ENCODE measurements around the gene APEH.

- TF ChIP-seq CEBPB (IDR thresholded peaks at IDR 0.05; ENCODE audit: borderline replicate concordance in 1 of 2, low read depth in 2 of 2, low read length in 2 of 2) (no peak), BHLHE40 (IDR thresholded peaks at IDR 0.05; ENCODE audit: borderline replicate concordance in 1 of 2, low read depth in 2 of 2, low read length in 1 of 2) (no peak), RFX5 (IDR thresholded peaks at IDR 0.05; ENCODE audit: low read depth, low read length) (no peak), ZNF274 (IDR thresholded peaks at IDR 0.05; ENCODE audit: insufficient read depth, insufficient read length) (no peak), CEBPZ (IDR thresholded peaks at IDR 0.05; ENCODE audit: low read depth, low read length) (no peak), POLR2AphosphoS5 (IDR thresholded peaks at IDR 0.05; ENCODE audit: low read length) (no peak), RAD21 (IDR thresholded peaks at IDR 0.05; ENCODE audit: insufficient read depth, low read depth, low read length) (no peak), CHD1 (IDR thresholded peaks at IDR 0.05; ENCODE audit: low read depth, low read length) (no peak), ETV6 (conservative IDR thresholded peaks at IDR 0.05 in 1 of 2, IDR thresholded peaks at IDR 0.05 in 1 of 2; ENCODE audit: borderline replicate concordance in 1 of 2, low read depth in 1 of 2) (no peak), SIN3A (IDR thresholded peaks at IDR 0.05; ENCODE audit: low read depth, low read length) (no peak)
Measured at GRCh38 chr3:49670940-49671290, 3.2 kb upstream of the APEH start.

Measured in GM12878 (cell line).